ENCODE measurements around the gene RNASET2. TPM values are rescaled to one million over a fixed set of nuclear protein-coding genes. Genes with fewer than 3 reads are reported as not detected.
A peak's percentile ranks its signal among the peaks of the same experiment; 100 is the strongest.

RNASET2 gene
- total and polyA plus RNA-seq, 2 of the 13 experiments (the other 11 are each of a cell fraction or from before 2014, with no cell fraction given): 44.6 to 597 TPM

- no peak for TF ChIP-seq ZNF883 (CRISPR knock-in tag; IDR thresholded peaks at IDR 0.05; ENCODE audit: not compliant biosample characterization)
Observed at GRCh38 chr6:166942393-166943168, 13.8 kb downstream of the RNASET2 start (continued).

- no peak for FAIRE-seq
Observed at GRCh38 chr6:166940643-166941068, 15.7 kb downstream of the RNASET2 start.

More at GRCh38 chr6:166940643-166941068, 15.7 kb downstream of the RNASET2 start:
- no peak overlapping the region for H3K4me3 ChIP-seq (replicated peaks in 1 of 3; ENCODE audit: insufficient read depth in 1 of 3, low read depth in 2 of 3, low read length in 3 of 3)
- peaks cover 42 to 87% of the 10 kb centered on the region in 2 experiments for H3K36me3 ChIP-seq (replicated peaks in 1 of 2; ENCODE audit: control insufficient read depth in 1 of 2, insufficient read depth in 2 of 2, low read length in 2 of 2)
- ChIA-PET CTCF (ENCODE audit: low intra/inter-chr PET ratio, low total read pairs) (no interaction called here), POLR2A (interaction anchor here (0.6 kb wide), 1 partner anchor 16 kb away, joined by 3 read pairs; the partner anchor contains the start of gene RNASET2)
- peak; percentile 74 for TF ChIP-seq ZBTB38 (CRISPR knock-in tag; IDR thresholded peaks at IDR 0.05)
- no peak for TF ChIP-seq ZNF703 (CRISPR knock-in tag; IDR thresholded peaks at IDR 0.05; ENCODE audit: borderline replicate concordance)
- no peak for TF ChIP-seq ZNF704 (CRISPR knock-in tag; IDR thresholded peaks at IDR 0.05; ENCODE audit: borderline replicate concordance)
- TF ChIP-seq MAX (IDR thresholded peaks at IDR 0.05): no peak
- TF ChIP-seq ZFP90 (CRISPR knock-in tag; IDR thresholded peaks at IDR 0.05; ENCODE audit: borderline replicate concordance): no peak
- TF ChIP-seq ZHX1 (CRISPR knock-in tag; IDR thresholded peaks at IDR 0.05; ENCODE audit: low read depth): no peak
- peak; percentile 30 for TF ChIP-seq ZNF687 (CRISPR knock-in tag; IDR thresholded peaks at IDR 0.05)
- peaks cover 28% of the 10 kb centered on the region for H4K20me1 ChIP-seq (ENCODE audit: insufficient read depth, low read length)
- no peak overlapping the region for H2AFZ ChIP-seq (ENCODE audit: low read length)
- H3K9ac ChIP-seq (ENCODE audit: insufficient read depth, low read depth, low read length): no peak overlapping the region
- no peaks in the 10 kb centered on the region for H3K4me1 ChIP-seq (ENCODE audit: insufficient read depth, low read length)
- no peaks in the 10 kb centered on the region for H3K79me2 ChIP-seq (ENCODE audit: insufficient read depth, low read length)
- no peak overlapping the region for H3K4me2 ChIP-seq (ENCODE audit: low read depth, low read length)
- no peaks in the 10 kb centered on the region for H3K9me3 ChIP-seq (ENCODE audit: low read length)
- intact Hi-C loops (cut with micrococcal nuclease; ENCODE audit: unreplicated experiment) (no loop called here), in situ Hi-C loops (cut with HindIII; ENCODE audit: extremely low pct_ligation_motif_present, low pct_unique_long_range_greater_than_20kb) (no loop called here)
- WGBS (ENCODE audit: low lambda C conversion rate): 90% methylated on average over 7 of the region's 7 CpGs
- peak; percentile 59 for ATAC-seq
- no peaks in the 10 kb centered on the region for H3K27me3 ChIP-seq (ENCODE audit: control insufficient read depth in 1 of 2, insufficient read depth in 2 of 2, low read length in 2 of 2)
- no peak overlapping the region for H3K27ac ChIP-seq (ENCODE audit: extremely low read length, insufficient read depth, low read length)
- BruUV-seq (replicated peaks): no TSS peak
- DNase-seq (ENCODE audit: low spot score): no peak

Data from HepG2 (cell line).